Spinal cord (tissue), 10 donors: ENCODE results near the gene PCBP1. TPM values are rescaled to one million over a fixed set of nuclear protein-coding genes. Genes with fewer than 3 reads are reported as not detected.
"Not testable (repeated sequence)": the region's sequence is repeated elsewhere in the genome, so short reads cannot be mapped to it uniquely, and the experiment has no call there.

Source experiments
- DNase-seq, 6 donors: peaks; one replicate each; pipeline versions ENCODE4 v3.0.0 to v3.0.0-alpha.2; 2013 to 2015; ENCODE audit warnings: low spot score in 6 of 6, low read depth in 4 of 6
- H3K27ac ChIP-seq: one replicate; pipeline ENCODE4 v1.5.1; 2013; ENCODE audit warnings: low read depth, low read length, control low read depth
- H3K27me3 ChIP-seq: one replicate; pipeline ENCODE4 v1.6.1; 2013; ENCODE audit warnings: low read length; ENCODE audit not compliant: control insufficient read depth, insufficient read depth
- H3K36me3 ChIP-seq: one replicate; pipeline ENCODE4 v1.6.1; 2013; ENCODE audit warnings: low read length; ENCODE audit not compliant: control insufficient read depth, insufficient read depth
- H3K4me1 ChIP-seq: one replicate; pipeline ENCODE4 v1.6.1; 2013; ENCODE audit warnings: low read length; ENCODE audit not compliant: control insufficient read depth, insufficient read depth
- H3K4me3 ChIP-seq: one replicate; pipeline ENCODE4 v1.5.1; 2013; ENCODE audit warnings: low read depth, low read length, control low read depth
- H3K9me3 ChIP-seq: one replicate; pipeline ENCODE4 v1.6.1; 2013; ENCODE audit warnings: low read length; ENCODE audit not compliant: control insufficient read depth, insufficient read depth
- WGBS: methylation state at CpG from one replicate; pipeline ENCODE4 v1.1.5; 2013; ENCODE audit warnings: missing lambda C conversion rate; ENCODE audit not compliant: insufficient coverage; 5-methylcytosine and 5-hydroxymethylcytosine counted together
- polyA plus RNA-seq, 2 donors: library from polyadenylated mRNA; unstranded; fragments of 120-200 nt; gene quantifications; one replicate each; pipeline ENCODE4 v1.2.1, GENCODE V29; 2013; ENCODE audit not compliant: insufficient read length in 2 of 2
- total RNA-seq, 2 donors: library from RNA; depleted of rRNA in 1 of 2; stranded (reverse); fragments of 120-200 nt in 1 of 2; fragments of >200 nt in 1 of 2; gene quantifications; one replicate each; pipeline versions ENCODE4 v1.2.3 to v1.2.4, GENCODE V29; 2013 to 2014
- donor health status: healthy.

PCBP1 gene
- total and polyA plus RNA-seq, 4 donors: 41.8 to 265 (median 154) TPM

DNA sequence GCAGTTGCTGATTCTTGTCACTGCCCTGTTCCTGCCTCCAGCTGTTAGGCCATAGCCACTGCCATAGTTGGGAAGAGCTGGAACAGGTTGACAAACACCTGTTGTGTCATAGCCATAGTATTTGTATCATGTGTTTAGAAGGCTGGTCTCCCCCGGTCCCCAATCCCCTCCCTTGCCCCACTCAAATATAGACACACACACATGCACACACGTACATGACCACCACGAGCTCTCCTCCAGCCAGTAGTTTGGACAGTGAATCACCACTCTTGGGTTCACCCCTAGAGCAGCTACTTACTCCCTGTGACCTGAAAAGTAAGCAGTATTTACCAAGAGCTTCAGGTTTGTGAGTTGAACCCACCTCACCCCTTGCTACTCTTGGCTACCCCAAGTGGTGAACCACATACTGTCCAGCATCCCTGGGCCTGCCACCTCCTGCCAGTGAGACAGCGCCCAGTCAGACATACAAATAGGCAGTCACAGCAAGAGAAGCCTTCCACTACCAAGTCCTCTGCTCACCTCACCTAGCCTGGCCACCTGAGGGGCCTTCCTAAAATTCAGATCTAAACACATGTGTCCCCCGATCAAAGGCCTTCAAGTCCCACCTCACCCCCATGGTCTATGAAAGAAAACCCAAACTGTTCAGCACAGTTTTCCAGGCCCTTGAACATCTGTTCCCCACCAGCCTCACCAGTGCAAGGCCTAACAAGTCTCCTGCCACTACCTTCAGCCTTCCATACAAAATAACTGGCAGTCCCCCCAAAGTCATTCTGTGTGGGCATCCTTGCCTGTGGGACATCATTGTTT lies 7.1 kb downstream of the PCBP1 start:
- no peak for DNase-seq
- Histone ChIP-seq H3K9me3 (no peaks in the 10 kb centered on the region), H3K27me3 (no peaks in the 10 kb centered on the region), H3K27ac (peak overlapping the region; percentile 93), H3K4me1 (peaks cover 23% of the 10 kb centered on the region), H3K36me3 (peaks cover 2% of the 10 kb centered on the region), H3K4me3 (no peak overlapping the region)
- WGBS: 97% methylated on average over 5 of the region's 5 CpGs

DNA sequence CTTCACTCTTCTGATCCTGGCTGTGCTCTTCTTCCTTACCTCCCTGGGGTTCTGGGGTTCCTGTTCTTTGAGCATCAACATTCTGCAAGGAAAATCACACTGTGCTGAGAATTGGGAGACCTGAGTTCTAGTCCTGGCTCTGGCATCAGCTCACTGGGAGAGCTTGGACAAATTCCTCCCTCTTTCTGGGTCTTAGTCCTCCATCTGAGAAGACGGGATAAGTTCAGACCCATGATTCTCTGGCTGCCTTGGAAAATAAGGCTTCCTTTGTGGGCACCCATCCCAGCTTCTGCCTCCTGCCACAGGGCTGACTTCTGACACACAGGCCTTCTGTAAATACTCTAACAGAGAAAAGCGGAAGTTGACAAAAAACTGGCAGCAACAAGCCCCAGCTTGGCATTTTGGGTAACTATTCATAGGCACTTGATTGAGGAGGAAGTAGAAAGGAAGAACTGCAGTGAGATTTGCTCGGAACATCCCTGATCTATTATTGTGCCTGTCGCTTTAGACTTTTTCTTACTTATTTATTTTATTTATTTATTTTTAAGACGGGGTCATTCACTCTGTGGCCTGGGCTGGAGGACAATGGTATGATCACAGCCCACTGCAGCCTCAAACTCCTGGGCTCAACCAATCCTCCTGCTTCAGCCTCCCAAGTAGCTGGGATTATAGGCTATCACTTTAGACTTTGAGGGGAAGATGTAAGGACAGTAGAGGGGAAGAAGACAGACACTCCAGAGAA lies 7.9 kb downstream of the PCBP1 start:
- H3K36me3 ChIP-seq: no peaks in the 10 kb centered on the region
- H3K27me3 ChIP-seq: no peaks in the 10 kb centered on the region
- 33% methylated on average over 1 of the region's 5 CpGs for WGBS
- peak overlapping the region; percentile 93 for H3K27ac ChIP-seq
- no peaks in the 10 kb centered on the region for H3K9me3 ChIP-seq
- peak in 2 of 6 donors; percentile 56 to 85 for DNase-seq
- H3K4me3 ChIP-seq: no peak overlapping the region
- peaks cover 17% of the 10 kb centered on the region for H3K4me1 ChIP-seq

DNA sequence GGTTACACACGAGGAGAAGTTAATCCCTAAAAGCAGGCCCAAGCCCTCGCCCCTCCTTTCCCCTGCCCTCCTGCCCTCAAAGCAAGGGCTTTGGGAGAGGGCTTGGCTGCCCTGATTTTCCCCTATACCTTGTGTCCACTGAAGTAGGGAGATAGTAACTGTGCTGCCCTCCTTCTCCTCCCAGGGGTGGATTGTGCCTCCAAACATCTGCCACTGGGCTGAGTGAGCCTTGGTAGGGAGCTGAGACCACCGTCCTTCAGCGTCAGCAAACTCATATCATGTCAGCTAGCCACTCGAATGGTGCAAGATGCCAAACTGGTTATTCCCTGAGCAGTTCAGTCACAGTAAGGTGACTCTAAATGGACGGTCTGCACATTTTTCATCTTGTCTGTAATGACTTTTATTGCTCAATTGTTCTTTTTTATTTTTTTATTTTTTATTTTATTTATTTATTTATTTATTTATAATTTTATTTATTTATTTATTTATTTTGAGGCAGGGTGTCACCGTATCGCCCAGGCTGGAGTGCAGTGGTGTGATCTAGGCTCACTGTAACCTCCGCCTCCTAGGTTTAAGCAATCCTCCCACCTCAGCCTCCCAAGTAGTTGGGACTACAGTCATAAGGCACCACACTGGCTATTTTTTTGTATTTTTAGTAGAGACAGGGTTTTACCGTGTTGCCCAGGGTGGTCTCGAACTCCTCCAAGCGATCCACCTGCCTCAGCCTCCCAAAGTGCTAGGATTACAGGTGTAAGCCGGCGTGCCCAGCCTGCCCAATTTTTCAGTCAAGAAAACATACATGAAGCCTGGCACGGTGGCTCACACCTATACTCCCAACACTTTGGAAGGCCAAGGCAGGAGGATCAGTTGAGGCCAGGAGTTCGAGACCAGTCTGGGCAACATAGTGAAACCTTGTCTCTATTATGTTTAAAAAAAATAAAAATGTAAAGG lies 8.7 kb downstream of the PCBP1 start:
- no peaks in the 10 kb centered on the region for H3K27me3 ChIP-seq
- H3K9me3 ChIP-seq: no peaks in the 10 kb centered on the region
- 97% methylated on average over 8 of the region's 16 CpGs for WGBS
- H3K4me1 ChIP-seq: peaks cover 17% of the 10 kb centered on the region
- no peaks in the 10 kb centered on the region for H3K36me3 ChIP-seq
- H3K4me3 ChIP-seq: no peak overlapping the region
- H3K27ac ChIP-seq: peak overlapping the region; percentile 93
- no peak for DNase-seq

GRCh38 chr2:70098032-70098431 lies 10.8 kb downstream of the PCBP1 start:
- Histone ChIP-seq H3K4me1 (peaks cover 17% of the 10 kb centered on the region), H3K4me3 (no peak overlapping the region), H3K27ac (no peak overlapping the region), H3K27me3 (no peaks in the 10 kb centered on the region), H3K9me3 (no peaks in the 10 kb centered on the region), H3K36me3 (peaks cover 4% of the 10 kb centered on the region)
- no peak for DNase-seq
- WGBS: no CpG with 5 or more reads among the region's 4 CpGs

DNA sequence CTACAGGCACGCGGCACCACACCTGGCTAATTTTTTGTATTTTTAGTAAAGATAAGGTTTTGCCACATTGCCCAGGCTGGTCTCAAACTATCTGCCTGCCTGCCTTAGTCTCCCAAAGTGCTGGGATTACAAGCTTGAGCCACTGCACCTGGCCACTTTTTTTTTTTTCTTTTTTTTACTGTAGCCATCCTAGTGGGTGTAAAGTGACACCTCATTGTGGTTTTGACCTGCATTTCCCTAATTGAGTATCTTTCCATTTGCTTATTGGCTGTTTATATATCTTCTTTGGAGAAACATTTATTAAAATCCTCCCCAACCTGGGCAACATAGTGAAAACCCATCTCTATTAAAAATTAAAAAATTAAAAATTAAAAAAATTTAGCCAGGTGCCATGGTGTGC lies 12.0 kb downstream of the PCBP1 start:
- Histone ChIP-seq H3K9me3 (no peaks in the 10 kb centered on the region), H3K27ac (no peak overlapping the region), H3K4me1 (peaks cover 16% of the 10 kb centered on the region), H3K36me3 (peaks cover 4% of the 10 kb centered on the region), H3K27me3 (no peaks in the 10 kb centered on the region), H3K4me3 (no peak overlapping the region)
- DNase-seq: no peak
- no CpG with 5 or more reads among the region's 2 CpGs for WGBS

DNA sequence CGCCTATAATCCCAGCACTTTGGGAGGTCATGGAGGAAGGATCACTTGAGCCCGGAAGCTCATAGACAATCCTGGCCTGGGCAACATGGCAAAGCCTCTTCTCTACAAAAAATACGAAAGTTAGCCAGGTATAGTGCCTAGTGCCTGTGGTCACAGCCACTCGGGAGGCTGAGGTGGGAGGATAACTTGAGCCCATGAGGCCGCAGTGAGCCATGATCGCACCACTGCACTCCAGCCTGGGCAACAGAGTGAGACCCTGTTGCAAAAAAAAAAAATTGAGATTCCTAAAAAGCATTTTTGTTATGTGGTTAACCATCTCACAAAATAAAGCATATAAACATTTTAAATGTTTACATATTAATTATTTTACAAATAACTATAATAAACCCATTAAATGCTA lies 13.9 kb downstream of the PCBP1 start:
- DNase-seq: no peak
- Histone ChIP-seq H3K27me3 (no peaks in the 10 kb centered on the region), H3K4me1 (no peaks in the 10 kb centered on the region), H3K27ac (no peak overlapping the region), H3K36me3 (peaks cover 4% of the 10 kb centered on the region), H3K4me3 (no peak overlapping the region), H3K9me3 (no peaks in the 10 kb centered on the region)
- 100% methylated on average over 3 of the region's 6 CpGs for WGBS

DNA sequence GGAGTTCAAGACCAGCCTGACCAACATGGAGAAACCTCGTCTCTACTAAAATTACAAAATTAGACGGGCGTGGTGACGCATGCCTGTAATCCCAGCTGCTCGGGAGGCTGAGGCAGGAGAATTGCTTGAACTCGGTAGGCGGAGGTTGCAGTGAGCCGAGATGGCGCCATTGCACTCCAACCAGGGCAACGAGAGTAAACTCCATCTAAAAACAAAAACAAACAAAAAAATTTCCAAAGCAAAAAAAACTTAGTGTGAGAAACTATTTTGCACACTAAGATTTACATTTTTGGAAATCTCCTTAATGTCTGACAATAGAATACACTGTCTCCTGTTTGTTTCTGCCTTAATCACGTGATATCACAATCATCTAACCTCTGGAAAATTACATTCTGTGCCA lies 14.4 kb downstream of the PCBP1 start:
- not testable (repeated sequence) for H3K4me3 ChIP-seq, H3K27me3 ChIP-seq, H3K36me3 ChIP-seq, H3K9me3 ChIP-seq, H3K27ac ChIP-seq, H3K4me1 ChIP-seq, DNase-seq
- 100% methylated on average over 1 of the region's 11 CpGs for WGBS

- not testable (repeated sequence) for H3K9me3 ChIP-seq, H3K27ac ChIP-seq, H3K27me3 ChIP-seq, H3K36me3 ChIP-seq, H3K4me1 ChIP-seq, H3K4me3 ChIP-seq, DNase-seq
- WGBS: 86% methylated on average over 13 of the region's 29 CpGs
Observed at GRCh38 chr2:70102323-70102905, 15.1 kb downstream of the PCBP1 start.

- H3K9me3 ChIP-seq: no peaks in the 10 kb centered on the region
- no peaks in the 10 kb centered on the region for H3K27me3 ChIP-seq
- H3K36me3 ChIP-seq: peaks cover 4% of the 10 kb centered on the region
- no peak overlapping the region for H3K27ac ChIP-seq
- no peak overlapping the region for H3K4me3 ChIP-seq
- 95% methylated on average over 5 of the region's 5 CpGs for WGBS
- DNase-seq: no peak
- H3K4me1 ChIP-seq: peaks cover 10% of the 10 kb centered on the region
Observed at GRCh38 chr2:70103531-70104061, 16.3 kb downstream of the PCBP1 start.
